ENCODE measurements around the gene HEATR3.

Gene HEATR3

GRCh38 chr16:50059111-50059510 is 6.7 kb upstream of the HEATR3 start:
- DNase-seq, result no peak

GRCh38 chr16:50059669-50060068 is 6.1 kb upstream of the HEATR3 start:
- no peak for DNase-seq

- DNase-seq, result no peak
These were observed 4.4 kb upstream of the HEATR3 start for GRCh38 chr16:50061326-50061725.

- DNase-seq, result no peak
These were observed 538 bp upstream of the HEATR3 start for GRCh38 chr16:50065241-50065623.

- no peak for DNase-seq
These were observed 916 bp downstream of the HEATR3 start for GRCh38 chr16:50066482-50067289.

GRCh38 chr16:50067290-50067853 is 1.6 kb downstream of the HEATR3 start:
- no peak for DNase-seq

GRCh38 chr16:50068550-50068949 is 2.8 kb downstream of the HEATR3 start:
- DNase-seq, result no peak

- DNase-seq, result no peak
These were observed 3.3 kb downstream of the HEATR3 start for GRCh38 chr16:50069060-50069459.

- DNase-seq, result no peak
These were observed 5.4 kb downstream of the HEATR3 start for GRCh38 chr16:50071075-50071671.

- DNase-seq, result no peak
These were observed 7.0 kb downstream of the HEATR3 start for GRCh38 chr16:50072730-50073129.

- DNase-seq, result no peak
These were observed 13.8 kb downstream of the HEATR3 start for GRCh38 chr16:50079397-50080140.

- no peak for DNase-seq
These were observed 15.8 kb downstream of the HEATR3 start for GRCh38 chr16:50081428-50082018.

GRCh38 chr16:50083996-50084395 is 18.2 kb downstream of the HEATR3 start:
- no peak for DNase-seq

GRCh38 chr16:50086176-50086575 is 20.4 kb downstream of the HEATR3 start:
- no peak for DNase-seq

- DNase-seq, result no peak
These were observed 22.5 kb downstream of the HEATR3 start for GRCh38 chr16:50088302-50088701.

GRCh38 chr16:50092891-50093290 is 27.1 kb downstream of the HEATR3 start:
- no peak for DNase-seq

GRCh38 chr16:50093607-50094539 is 28.1 kb downstream of the HEATR3 start:
- no peak for DNase-seq

- no peak for DNase-seq
These were observed 31.0 kb downstream of the HEATR3 start for GRCh38 chr16:50096791-50097190.

- no peak for DNase-seq
These were observed 34.3 kb downstream of the HEATR3 start for GRCh38 chr16:50099957-50100648.

GRCh38 chr16:50102051-50102746 is 36.4 kb downstream of the HEATR3 start:
- DNase-seq, result no peak

GRCh38 chr16:50103764-50104163 is 38.0 kb downstream of the HEATR3 start:
- no peak for DNase-seq
